Mononuclear cell (primary cell): ENCODE results near the gene HMGN5. TPM values are rescaled to one million over a fixed set of nuclear protein-coding genes. Genes with fewer than 3 reads are reported as not detected.

Source experiments
- H3K27me3 ChIP-seq: 2 replicates; pipeline ENCODE4 v1.6.0; 2011; ENCODE audit warnings: low read length, control low read depth; ENCODE audit not compliant: insufficient read depth
- H3K4me1 ChIP-seq: 2 replicates; pipeline ENCODE4 v1.5.1; 2011; ENCODE audit warnings: mild to moderate bottlenecking, low read length, control low read depth; ENCODE audit not compliant: insufficient read depth
- H3K4me3 ChIP-seq: 2 replicates; pipeline ENCODE4 v1.5.1; 2011; ENCODE audit warnings: mild to moderate bottlenecking, low read length, moderate library complexity
- H3K9me3 ChIP-seq: 2 replicates; pipeline ENCODE4 v1.5.1; 2011; ENCODE audit warnings: low read depth, mild to moderate bottlenecking, control low read depth, low read length
- total RNA-seq: library from RNA; depleted of rRNA; stranded (reverse); fragments of >200 nt; gene quantifications from one replicate; pipeline ENCODE4 v1.2.3, GENCODE V29; 2012

The HMGN5 gene
- 0.21 TPM for total RNA-seq

DNA sequence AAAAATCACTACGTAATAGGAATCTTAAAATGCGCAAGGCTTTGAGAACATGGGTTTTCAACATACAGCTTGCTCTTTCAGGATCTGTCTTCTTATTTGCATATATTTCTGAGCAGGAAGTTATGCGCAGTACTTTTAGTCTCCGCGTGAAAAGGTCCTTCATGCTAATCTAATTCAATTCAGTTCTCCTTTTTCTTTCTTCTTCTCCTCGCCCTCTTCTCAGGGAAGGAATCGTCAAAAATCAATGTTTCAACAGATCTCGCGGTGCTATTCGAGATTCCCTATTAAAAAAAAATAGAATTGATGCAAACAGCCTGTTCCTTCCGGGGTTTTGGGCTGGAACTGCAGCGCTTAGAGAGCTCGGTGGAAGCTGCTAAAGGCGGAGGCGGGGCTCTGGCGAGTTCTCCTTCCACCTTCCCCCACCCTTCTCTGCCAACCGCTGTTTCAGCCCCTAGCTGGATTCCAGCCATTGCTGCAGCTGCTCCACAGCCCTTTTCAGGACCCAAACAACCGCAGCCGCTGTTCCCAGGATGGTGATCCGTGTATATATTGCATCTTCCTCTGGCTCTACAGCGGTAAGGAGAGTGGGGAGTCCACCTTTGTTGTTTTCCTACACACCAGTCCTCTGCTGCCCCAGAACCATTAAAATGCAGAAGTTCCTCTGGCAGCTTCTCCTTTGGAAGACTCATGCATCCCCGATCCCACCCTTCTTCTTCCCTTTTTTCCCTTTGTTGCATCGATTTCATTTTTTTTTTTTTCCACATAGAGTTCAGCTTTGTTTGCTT lies at the start of gene HMGN5, which contains the start of gene SH3BGRL:
Gene HMGN5, minus strand, starts transcription at position 243 of the 785 bp plus-strand sequence. CDS start 80,364 bp downstream, outside the sequence.
Gene SH3BGRL, plus strand, starts transcription at position 432 of the 785 bp plus-strand sequence. Its CDS starts 99 bp downstream, at position 531.
- Histone ChIP-seq H3K4me3 (peak within 1 kb of the TSS; percentile 84), H3K4me1 (peaks cover 14% of the 10 kb centered on the region), H3K9me3 (no peaks in the 10 kb centered on the region), H3K27me3 (no peaks in the 10 kb centered on the region)

DNA sequence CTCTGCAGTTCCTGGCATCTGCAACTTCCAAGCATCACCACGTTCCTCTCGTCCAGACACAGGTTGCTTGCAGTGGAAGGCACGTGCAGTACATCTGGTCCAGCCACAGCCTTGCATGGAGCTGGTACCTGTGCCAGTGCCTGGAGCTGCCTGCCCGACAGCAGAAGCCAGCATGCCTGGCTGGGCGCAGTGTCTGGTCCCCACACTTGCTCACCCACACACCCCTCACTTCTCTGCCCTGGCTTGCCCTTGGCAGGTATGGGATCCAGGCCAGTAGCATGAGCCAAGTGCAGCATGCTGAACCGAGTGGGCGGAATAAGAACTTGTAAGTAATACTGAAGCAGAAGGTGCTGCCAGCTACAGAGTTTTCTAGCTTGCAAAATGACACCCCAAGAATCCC lies 40.0 kb upstream of the HMGN5 start:
- no peaks in the 10 kb centered on the region for H3K9me3 ChIP-seq
- H3K4me3 ChIP-seq = no peak overlapping the region
- H3K4me1 ChIP-seq = no peaks in the 10 kb centered on the region
- no peaks in the 10 kb centered on the region for H3K27me3 ChIP-seq

DNA sequence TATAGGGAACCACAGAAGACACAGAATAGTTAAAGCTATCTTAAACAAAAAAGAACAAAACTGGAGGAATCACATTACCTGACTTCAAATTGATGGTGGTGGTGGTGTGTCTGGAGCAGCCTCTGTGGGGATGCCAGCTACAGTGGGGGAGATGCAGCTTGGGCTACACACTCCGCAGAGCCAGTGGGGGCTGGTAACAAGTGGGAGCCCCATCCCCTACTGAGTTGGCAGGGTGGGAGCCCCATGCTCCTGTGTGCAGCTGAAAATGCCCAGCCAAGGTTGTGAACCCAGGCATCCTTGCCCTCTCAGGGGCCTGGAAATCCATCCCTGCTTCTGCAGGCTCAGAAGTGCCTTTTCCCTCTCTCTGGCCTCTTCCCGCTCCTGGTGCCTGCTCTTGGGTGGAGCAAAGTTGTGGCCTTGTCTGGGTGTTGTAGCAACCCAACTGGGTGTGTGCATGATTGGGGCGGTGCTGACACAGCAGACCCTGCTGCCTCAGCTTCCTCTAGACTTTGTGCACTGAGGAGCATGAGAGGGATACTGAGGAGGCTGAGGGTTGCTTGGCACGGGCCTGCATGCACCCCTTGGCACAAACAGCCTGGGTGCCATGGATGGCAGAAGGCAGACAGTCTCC lies 39.1 kb upstream of the HMGN5 start:
- H3K27me3 ChIP-seq = no peaks in the 10 kb centered on the region

DNA sequence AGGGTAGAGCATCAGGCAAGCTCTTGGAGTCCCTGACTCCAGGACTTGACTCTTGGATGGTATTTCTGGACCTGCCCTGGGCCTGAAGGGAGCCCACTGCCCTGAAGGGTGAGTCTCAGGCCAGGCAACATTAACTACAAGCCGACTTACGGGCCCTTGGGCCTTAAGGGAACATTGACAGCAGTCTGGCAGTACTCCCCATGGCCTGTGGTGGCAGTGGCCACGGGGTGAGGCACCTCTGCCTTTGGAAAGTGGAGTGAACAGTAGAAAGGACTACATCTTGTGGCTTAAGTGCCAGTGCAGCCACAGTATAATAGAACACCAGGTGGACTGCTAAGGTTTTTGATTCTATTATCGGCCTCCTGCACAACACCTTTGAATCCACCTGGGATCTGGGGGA lies 36.5 kb upstream of the HMGN5 start:
- no peaks in the 10 kb centered on the region for H3K9me3 ChIP-seq
- no peak overlapping the region for H3K4me3 ChIP-seq
- H3K4me1 ChIP-seq = no peaks in the 10 kb centered on the region

More for the DNA sequence above, 39.1 kb upstream of the HMGN5 start:
- no peaks in the 10 kb centered on the region for H3K4me1 ChIP-seq
- H3K4me3 ChIP-seq = no peak overlapping the region
- no peaks in the 10 kb centered on the region for H3K9me3 ChIP-seq

GRCh38 chrX:81237516-81237915 lies 35.8 kb upstream of the HMGN5 start:
- Histone ChIP-seq H3K4me3 (no peak overlapping the region), H3K4me1 (no peaks in the 10 kb centered on the region), H3K9me3 (no peaks in the 10 kb centered on the region), H3K27me3 (no peaks in the 10 kb centered on the region)

More for the DNA sequence above, 36.5 kb upstream of the HMGN5 start:
- no peaks in the 10 kb centered on the region for H3K27me3 ChIP-seq

DNA sequence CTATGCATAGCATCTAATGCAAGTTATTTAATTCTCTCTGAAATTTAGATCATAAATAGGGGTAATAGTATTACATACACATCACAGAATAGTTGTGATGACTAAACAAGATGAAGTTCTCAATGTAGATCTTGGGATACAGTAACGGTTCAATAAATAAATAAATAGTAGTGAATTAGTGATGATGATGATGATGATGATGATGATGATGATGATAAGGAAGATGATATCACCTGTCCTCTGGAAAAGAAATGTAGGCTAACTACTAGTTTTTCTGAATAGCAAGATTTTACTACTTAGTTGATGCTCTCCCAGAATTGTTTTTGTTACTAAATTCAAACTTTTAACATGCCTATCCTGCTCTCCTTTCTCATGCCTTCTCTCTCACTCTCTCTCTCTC lies 30.5 kb upstream of the HMGN5 start:
- Histone ChIP-seq H3K4me3 (no peak overlapping the region), H3K9me3 (no peaks in the 10 kb centered on the region), H3K4me1 (no peaks in the 10 kb centered on the region), H3K27me3 (no peaks in the 10 kb centered on the region)

- Histone ChIP-seq H3K9me3 (no peaks in the 10 kb centered on the region), H3K27me3 (no peaks in the 10 kb centered on the region), H3K4me1 (no peaks in the 10 kb centered on the region), H3K4me3 (no peak overlapping the region)
Measured at GRCh38 chrX:81231476-81231875, 29.8 kb upstream of the HMGN5 start.

DNA sequence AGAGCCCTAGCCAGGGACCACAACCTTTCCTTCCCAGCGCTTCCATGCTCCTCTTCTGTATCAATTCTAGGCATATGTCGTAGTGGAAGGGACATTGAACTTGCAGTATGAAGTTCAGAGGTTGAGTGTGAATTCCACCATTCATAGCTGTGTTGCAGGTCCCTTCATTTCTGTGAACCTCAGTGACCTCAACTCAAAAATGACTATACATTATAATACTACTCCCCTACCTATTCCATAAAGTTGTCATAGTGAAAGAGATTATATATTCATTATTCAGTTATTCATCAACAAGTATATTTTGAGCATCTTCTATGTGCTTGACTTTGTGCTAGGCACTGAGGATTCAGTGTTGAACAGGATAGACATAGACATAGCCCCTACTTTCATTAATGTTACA lies 28.2 kb upstream of the HMGN5 start:
- H3K9me3 ChIP-seq = no peaks in the 10 kb centered on the region
- H3K4me1 ChIP-seq = no peaks in the 10 kb centered on the region
- H3K27me3 ChIP-seq = no peaks in the 10 kb centered on the region
- H3K4me3 ChIP-seq = no peak overlapping the region

DNA sequence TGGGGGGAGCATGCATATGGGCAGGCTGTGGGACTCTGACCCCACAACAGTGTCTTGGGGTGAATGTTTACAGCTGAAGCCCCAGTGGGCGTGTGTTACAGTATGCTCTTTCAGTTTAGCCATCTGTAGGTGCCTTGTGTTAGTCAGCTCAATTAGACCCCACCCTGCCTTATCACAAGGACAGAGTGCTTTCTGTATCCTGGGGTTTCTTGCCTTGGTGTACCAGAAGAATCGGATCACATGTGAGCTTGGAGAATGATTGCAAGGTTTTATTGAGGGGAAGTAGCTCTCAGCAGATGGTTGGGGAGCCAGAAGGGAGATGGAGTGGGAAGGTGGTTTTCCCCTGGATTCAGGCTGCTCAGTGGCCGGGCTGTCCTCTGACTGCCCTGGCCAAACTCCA lies 27.5 kb upstream of the HMGN5 start:
- no peaks in the 10 kb centered on the region for H3K9me3 ChIP-seq
- H3K27me3 ChIP-seq = no peaks in the 10 kb centered on the region
- H3K4me3 ChIP-seq = no peak overlapping the region
- no peaks in the 10 kb centered on the region for H3K4me1 ChIP-seq

DNA sequence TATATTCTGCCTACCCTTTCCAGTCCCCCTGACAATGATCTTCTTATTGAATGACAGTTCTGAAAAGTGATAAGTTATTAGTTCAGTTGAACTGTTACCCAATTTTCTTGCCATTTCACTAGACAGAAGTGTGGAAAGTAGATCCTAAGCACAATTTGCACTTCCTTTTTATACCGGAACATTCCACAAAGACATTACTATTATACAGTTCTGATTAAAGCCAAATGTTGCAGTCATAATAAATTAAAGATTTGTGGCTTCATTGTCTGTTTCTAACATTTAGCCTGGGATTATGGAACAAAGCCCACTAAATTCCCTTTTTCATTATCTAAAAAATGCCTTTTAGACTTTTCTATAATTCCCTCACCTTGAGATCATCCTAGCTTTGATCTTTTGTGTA lies 14.0 kb upstream of the HMGN5 start:
- no peak overlapping the region for H3K4me3 ChIP-seq
- H3K9me3 ChIP-seq = no peaks in the 10 kb centered on the region
- H3K27me3 ChIP-seq = no peaks in the 10 kb centered on the region
- H3K4me1 ChIP-seq = peaks cover 6% of the 10 kb centered on the region

- Histone ChIP-seq H3K4me3 (no peak overlapping the region), H3K9me3 (no peaks in the 10 kb centered on the region), H3K27me3 (no peaks in the 10 kb centered on the region), H3K4me1 (peaks cover 11% of the 10 kb centered on the region)
Measured at GRCh38 chrX:81208916-81209315, 7.2 kb upstream of the HMGN5 start.

GRCh38 chrX:81206476-81206875 lies 4.8 kb upstream of the HMGN5 start:
- H3K9me3 ChIP-seq = no peaks in the 10 kb centered on the region
- peaks cover 14% of the 10 kb centered on the region for H3K4me1 ChIP-seq
- H3K27me3 ChIP-seq = no peaks in the 10 kb centered on the region
- H3K4me3 ChIP-seq = no peak overlapping the region

GRCh38 chrX:81205551-81205950 lies 3.8 kb upstream of the HMGN5 start:
- Histone ChIP-seq H3K27me3 (no peaks in the 10 kb centered on the region), H3K4me1 (peaks cover 14% of the 10 kb centered on the region), H3K9me3 (no peaks in the 10 kb centered on the region), H3K4me3 (no peak overlapping the region)

GRCh38 chrX:81202943-81203342 lies 1.2 kb upstream of the HMGN5 start:
- H3K4me3 ChIP-seq = peak overlapping the region; percentile 84
- no peaks in the 10 kb centered on the region for H3K27me3 ChIP-seq

DNA sequence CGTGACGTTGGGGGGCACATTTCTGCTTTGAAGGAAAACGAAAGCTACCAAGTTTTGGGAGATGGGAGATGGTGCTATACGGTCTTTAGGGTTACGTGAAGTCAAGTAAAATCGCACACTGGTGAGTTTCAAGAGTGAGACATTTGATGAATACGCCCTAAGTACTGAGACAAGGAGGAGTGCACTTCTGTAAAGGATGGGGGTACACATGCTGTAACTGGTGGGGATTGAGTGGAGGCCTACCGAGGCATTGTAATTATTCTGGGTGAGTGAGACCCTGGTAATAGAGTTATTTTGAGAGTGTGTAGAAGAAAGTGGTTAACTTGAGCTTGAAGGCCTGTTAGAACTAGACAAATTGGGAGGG lies 725 bp upstream of the HMGN5 start:
- Histone ChIP-seq H3K27me3 (no peaks in the 10 kb centered on the region), H3K4me1 (peaks cover 14% of the 10 kb centered on the region), H3K4me3 (peak overlapping the region; percentile 84), H3K9me3 (no peaks in the 10 kb centered on the region)

More at GRCh38 chrX:81202943-81203342, 1.2 kb upstream of the HMGN5 start:
- no peaks in the 10 kb centered on the region for H3K9me3 ChIP-seq
- peaks cover 14% of the 10 kb centered on the region for H3K4me1 ChIP-seq

- H3K4me3 ChIP-seq = peak overlapping the region; percentile 84
- no peaks in the 10 kb centered on the region for H3K27me3 ChIP-seq
- no peaks in the 10 kb centered on the region for H3K9me3 ChIP-seq
- peaks cover 11% of the 10 kb centered on the region for H3K4me1 ChIP-seq
Measured at GRCh38 chrX:81201071-81201470, 642 bp downstream of the HMGN5 start.
